Measurements from ENCODE around the gene NSG1. TPM values are rescaled to one million over a fixed set of nuclear protein-coding genes. Genes with fewer than 3 reads are reported as not detected.
A peak's percentile ranks its signal among the peaks of the same experiment; 100 is the strongest.

Gene NSG1
- total and polyA plus RNA-seq, 4 donors = 0.58 to 1.5 (median 0.78) TPM; not detected in 1

DNA sequence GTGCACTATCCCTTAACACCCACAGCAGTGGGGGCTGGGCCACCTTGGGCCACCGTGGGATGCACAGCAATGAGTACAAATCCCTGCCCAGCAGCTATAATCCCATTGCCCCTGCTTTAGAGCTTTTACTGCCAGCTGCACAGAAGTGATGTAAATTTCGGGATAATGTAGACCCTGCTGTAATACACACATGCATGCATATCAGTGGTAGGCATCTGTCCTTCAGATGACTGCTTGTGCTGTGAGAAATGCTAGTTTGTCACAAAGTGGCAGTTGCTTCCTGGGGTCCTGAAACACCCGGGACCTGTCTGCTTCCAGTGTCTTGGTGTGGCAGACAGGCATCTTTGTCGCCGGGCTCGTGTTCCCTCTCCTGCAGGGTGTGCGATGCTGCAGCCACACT is 14.1 kb downstream of the NSG1 start:
- ATAC-seq (ENCODE audit: low FRiP score) (no peak), DNase-seq (peak in 1 of 2 donors; percentile 23)
- WGBS, 2 donors = 79 to 80% methylated on average over 7 of the region's 7 CpGs
- H3K27ac ChIP-seq (ENCODE audit: low read depth in 1 of 2, low read length in 2 of 2) = no peak overlapping the region
- peaks cover 3% of the 10 kb centered on the region for H3K9me3 ChIP-seq (ENCODE audit: control insufficient read depth, low read length)
- no peaks in the 10 kb centered on the region for H3K4me1 ChIP-seq (ENCODE audit: control insufficient read depth in 1 of 2, insufficient read depth in 2 of 2, low read length in 2 of 2)
- intact Hi-C loops (cut with DNase I) = no loop called here
- no peak overlapping the region for H3K4me3 ChIP-seq (ENCODE audit: low read length in 2 of 2)
- no peaks in the 10 kb centered on the region for H3K36me3 ChIP-seq (ENCODE audit: control insufficient read depth in 1 of 2, insufficient read depth in 2 of 2, low read length in 1 of 2)
- H3K27me3 ChIP-seq (ENCODE audit: control insufficient read depth in 1 of 2, insufficient read depth in 2 of 2, low read length in 1 of 2) = peaks cover 0 to 2% of the 10 kb centered on the region in 2 donors

DNA sequence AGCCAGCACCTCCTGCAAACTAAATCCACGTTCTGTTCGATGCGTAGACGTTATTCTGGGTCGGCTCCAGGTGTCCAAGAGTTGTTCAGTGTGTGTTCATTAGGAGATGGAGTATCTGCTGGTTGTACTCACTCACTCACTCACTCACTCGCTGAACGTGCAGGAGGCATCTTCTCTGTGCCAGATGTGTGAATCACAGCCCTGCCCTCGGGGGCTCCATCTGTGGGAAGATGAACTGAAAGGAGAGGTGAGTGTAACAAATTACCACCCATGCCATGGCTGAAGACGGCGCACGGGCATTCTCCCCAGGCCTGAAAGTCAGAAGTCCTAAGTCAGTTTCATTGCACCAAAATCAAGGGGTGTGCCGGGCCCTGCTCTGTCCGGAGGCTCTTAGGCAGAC is 16.1 kb downstream of the NSG1 start:
- no peak overlapping the region for H3K4me3 ChIP-seq (ENCODE audit: low read length in 2 of 2)
- H3K9me3 ChIP-seq (ENCODE audit: control insufficient read depth, low read length) = peaks cover 3% of the 10 kb centered on the region
- WGBS, 2 donors = 71 to 72% methylated on average over 13 of the region's 13 CpGs
- intact Hi-C loops (cut with DNase I) = no loop called here
- H3K27me3 ChIP-seq (ENCODE audit: control insufficient read depth in 1 of 2, insufficient read depth in 2 of 2, low read length in 1 of 2) = no peaks in the 10 kb centered on the region
- no peak overlapping the region for H3K27ac ChIP-seq (ENCODE audit: low read depth in 1 of 2, low read length in 2 of 2)
- no peak for ATAC-seq (ENCODE audit: low FRiP score)
- H3K36me3 ChIP-seq (ENCODE audit: control insufficient read depth in 1 of 2, insufficient read depth in 2 of 2, low read length in 1 of 2) = no peaks in the 10 kb centered on the region
- no peaks in the 10 kb centered on the region for H3K4me1 ChIP-seq (ENCODE audit: control insufficient read depth in 1 of 2, insufficient read depth in 2 of 2, low read length in 2 of 2)
- no peak for DNase-seq

DNA sequence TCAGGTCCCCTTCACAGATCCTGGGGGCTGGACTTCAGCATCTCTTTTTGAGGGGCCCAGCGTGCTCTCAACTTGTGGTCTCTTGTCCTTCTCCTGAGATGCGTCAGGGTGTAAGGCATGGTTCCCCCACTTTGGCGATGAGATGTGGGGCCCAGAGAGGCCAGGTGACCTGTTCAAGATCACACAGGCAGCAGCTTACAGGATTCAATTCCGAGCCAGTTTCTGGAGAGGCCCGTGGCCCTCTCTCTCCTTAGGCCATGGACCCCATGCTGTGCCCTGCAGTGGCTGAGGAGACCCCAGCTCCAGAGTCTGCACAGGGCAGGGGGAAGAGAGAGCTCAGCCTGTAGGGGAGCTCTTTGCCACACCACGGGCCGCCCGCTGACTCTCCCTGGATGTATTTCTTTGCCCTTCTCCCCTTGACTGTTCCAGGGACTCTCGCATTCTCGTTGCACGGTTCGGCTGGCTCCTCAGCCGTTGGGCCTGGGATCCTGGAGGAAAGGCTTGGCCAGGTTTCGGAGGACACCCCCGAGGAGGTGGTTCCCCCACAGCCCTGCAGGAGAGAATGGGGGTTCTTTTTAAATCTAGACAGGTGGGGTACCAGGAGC is 18.6 kb downstream of the NSG1 start:
- intact Hi-C loops (cut with DNase I) = no loop called here
- peak; percentile 19 to 51 for DNase-seq
- no peak overlapping the region for H3K4me3 ChIP-seq (ENCODE audit: low read length in 2 of 2)
- H3K4me1 ChIP-seq (ENCODE audit: control insufficient read depth in 1 of 2, insufficient read depth in 2 of 2, low read length in 2 of 2) = no peaks in the 10 kb centered on the region
- WGBS, 2 donors = 87 to 88% methylated on average over 15 of the region's 15 CpGs
- H3K27me3 ChIP-seq (ENCODE audit: control insufficient read depth in 1 of 2, insufficient read depth in 2 of 2, low read length in 1 of 2) = no peaks in the 10 kb centered on the region
- no peaks in the 10 kb centered on the region for H3K36me3 ChIP-seq (ENCODE audit: control insufficient read depth in 1 of 2, insufficient read depth in 2 of 2, low read length in 1 of 2)
- ATAC-seq (ENCODE audit: low FRiP score) = no peak
- no peak overlapping the region for H3K27ac ChIP-seq (ENCODE audit: low read depth in 1 of 2, low read length in 2 of 2)
- H3K9me3 ChIP-seq (ENCODE audit: control insufficient read depth, low read length) = peaks cover 3% of the 10 kb centered on the region

DNA sequence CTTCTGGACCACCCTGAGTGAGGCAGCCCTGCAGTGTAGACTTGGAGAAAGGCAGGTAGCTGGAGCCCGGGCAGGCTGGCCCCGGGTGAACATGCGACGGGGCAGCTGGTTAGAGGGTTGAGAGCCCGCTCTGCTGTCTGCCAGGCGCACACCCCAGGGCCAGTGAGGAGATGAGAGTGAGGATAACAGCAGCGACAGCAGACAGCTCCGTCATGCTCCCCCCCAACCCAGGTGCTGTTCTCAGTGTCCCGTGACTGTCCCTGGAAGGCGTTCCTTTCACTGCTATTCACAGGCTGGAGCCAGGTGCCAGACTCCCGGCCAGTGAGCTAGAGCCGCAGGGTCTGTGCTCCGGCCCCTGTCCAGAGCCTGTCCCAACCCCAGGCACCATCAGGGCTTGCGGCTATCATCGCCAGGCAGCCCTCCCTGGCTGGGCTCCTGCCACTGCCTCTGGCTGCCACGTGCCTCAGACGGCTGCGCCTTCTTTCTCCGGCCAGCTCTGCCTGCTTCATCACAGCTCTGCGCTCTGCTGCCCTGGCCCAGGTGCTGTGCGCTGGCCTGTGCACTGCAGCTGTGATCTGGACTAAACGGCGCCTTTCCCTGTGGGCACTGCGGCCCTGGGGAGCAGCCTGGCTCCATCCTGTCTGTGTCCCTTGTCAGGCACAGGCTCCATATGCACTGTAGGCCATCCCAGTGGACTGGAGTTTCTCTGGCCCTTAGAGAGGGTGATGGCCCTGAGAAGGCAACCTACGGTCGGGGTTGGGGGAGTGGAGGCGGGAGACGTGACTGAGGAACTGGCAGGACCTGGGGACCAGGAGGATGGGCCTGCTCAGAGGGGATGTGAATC is 19.8 kb downstream of the NSG1 start:
- 73 to 77% methylated on average over 28 of the region's 28 CpGs for WGBS, 2 donors
- H3K27me3 ChIP-seq (ENCODE audit: control insufficient read depth in 1 of 2, insufficient read depth in 2 of 2, low read length in 1 of 2) = no peaks in the 10 kb centered on the region
- ATAC-seq (ENCODE audit: low FRiP score) = no peak

DNA sequence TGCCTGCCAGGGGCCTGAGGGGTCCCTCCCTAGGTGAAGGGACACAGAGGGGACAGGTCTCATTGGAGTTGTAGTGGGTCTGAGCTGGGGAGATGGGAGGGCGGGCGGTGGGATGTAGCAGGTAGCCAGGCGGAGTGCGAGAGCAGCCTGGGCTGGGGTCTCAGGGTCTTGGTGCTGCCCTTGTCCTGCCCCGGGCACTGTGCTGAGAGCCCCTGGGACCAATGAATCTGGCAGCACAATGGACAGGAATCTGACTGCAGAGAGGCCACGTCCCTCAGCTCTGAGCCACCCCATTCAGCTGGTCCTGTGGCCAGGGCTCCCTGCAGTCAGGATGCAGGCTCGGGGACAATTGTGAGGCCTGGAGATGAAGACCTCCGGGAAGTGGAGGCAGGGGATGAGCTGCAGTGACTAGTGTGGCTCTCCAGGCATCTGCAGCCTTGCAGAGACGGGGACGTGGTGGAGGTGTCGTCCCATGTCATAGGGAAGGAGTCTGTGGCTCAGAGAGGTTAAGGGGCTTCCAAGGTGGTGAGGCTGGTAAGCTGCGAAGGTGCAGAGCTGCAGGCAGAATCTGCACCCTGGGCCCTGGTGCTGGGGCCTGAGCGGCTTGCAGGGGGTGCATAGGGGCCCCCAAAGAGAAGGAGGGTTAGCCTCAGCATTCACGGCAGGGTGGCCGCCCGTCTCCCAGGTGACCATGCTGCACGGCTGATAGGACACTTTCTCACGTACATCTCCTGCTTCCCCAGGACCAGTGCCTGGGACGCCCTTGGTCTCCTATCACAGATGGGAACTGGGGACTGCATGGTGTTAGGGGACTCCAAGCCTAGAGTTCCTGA is 20.6 kb downstream of the NSG1 start:
- no peaks in the 10 kb centered on the region for H3K27me3 ChIP-seq (ENCODE audit: control insufficient read depth in 1 of 2, insufficient read depth in 2 of 2, low read length in 1 of 2)
- no peaks in the 10 kb centered on the region for H3K4me1 ChIP-seq (ENCODE audit: control insufficient read depth in 1 of 2, insufficient read depth in 2 of 2, low read length in 2 of 2)
- no peaks in the 10 kb centered on the region for H3K9me3 ChIP-seq (ENCODE audit: control insufficient read depth, low read length)
- ATAC-seq (ENCODE audit: low FRiP score) = no peak
- no peak overlapping the region for H3K4me3 ChIP-seq (ENCODE audit: low read length in 2 of 2)
- DNase-seq = peak in 1 of 2 donors; percentile 33
- WGBS, 2 donors = 64 to 66% methylated on average over 19 of the region's 19 CpGs
- no peaks in the 10 kb centered on the region for H3K36me3 ChIP-seq (ENCODE audit: control insufficient read depth in 1 of 2, insufficient read depth in 2 of 2, low read length in 1 of 2)
- intact Hi-C loops (cut with DNase I) = no loop called here
- H3K27ac ChIP-seq (ENCODE audit: low read depth in 1 of 2, low read length in 2 of 2) = no peak overlapping the region

More for the DNA sequence above, 19.8 kb downstream of the NSG1 start:
- H3K4me3 ChIP-seq (ENCODE audit: low read length in 2 of 2) = no peak overlapping the region
- no peaks in the 10 kb centered on the region for H3K9me3 ChIP-seq (ENCODE audit: control insufficient read depth, low read length)
- H3K4me1 ChIP-seq (ENCODE audit: control insufficient read depth in 1 of 2, insufficient read depth in 2 of 2, low read length in 2 of 2) = no peaks in the 10 kb centered on the region
- no peaks in the 10 kb centered on the region for H3K36me3 ChIP-seq (ENCODE audit: control insufficient read depth in 1 of 2, insufficient read depth in 2 of 2, low read length in 1 of 2)
- peak in 1 of 2 donors; percentile 22 for DNase-seq
- intact Hi-C loops (cut with DNase I) = no loop called here
- no peak overlapping the region for H3K27ac ChIP-seq (ENCODE audit: low read depth in 1 of 2, low read length in 2 of 2)

DNA sequence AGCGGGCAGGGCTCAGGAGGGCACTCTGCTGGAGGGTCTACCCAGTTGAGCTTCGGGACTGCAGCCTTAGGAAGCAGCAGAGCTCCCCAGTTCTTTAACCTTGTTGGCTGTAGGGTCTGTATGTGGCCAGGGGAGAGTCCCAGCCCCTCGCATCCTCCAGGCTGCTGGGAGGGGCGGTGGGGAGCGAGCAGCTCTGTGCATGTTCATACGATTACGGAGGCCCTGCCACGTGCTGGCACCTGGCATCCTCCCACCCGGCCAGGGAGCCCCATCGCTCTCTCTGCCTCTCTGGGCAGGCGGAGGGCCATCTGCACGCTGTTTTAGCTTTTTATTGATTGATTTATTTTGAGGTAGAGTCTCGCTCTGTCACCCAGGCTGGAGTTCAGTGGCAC is 21.2 kb downstream of the NSG1 start:
- no peaks in the 10 kb centered on the region for H3K27me3 ChIP-seq (ENCODE audit: control insufficient read depth in 1 of 2, insufficient read depth in 2 of 2, low read length in 1 of 2)

DNA sequence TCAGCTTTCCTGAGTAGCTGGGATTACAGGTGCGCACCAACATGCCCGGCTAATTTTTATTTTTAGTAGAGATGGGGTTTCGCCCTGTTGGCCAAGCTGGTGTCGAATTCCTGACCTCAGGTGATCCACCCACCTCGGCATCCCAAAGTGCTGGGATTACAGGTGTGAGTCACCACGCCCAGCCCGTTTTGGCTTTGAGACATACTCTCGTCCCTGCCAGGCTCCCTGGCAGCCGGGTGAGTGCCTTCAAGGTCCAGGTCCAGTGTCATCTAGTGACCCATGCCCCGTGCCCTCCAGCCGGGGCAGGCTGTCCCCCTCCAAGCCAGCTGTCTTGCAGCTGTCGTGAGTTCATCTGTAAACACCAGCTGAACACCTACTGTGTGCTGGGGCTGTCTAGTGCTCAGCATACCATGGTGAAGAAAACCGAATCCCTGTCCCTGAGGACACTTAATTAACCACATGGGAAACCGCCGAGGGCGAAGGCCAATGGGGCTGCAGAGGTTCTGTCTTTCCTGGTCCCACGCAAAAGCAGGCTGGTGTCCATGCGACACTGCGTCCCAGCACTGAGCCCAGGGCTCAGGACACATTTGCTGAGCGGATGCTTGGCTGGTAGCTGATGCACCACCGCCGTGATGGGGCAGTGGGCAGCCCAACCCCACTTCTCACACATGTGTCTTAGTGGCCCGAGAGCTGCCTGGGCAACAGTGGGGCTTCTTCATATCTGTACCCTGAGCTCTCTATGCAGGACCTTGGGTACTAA is 21.9 kb downstream of the NSG1 start:
- Histone ChIP-seq H3K4me1 (ENCODE audit: control insufficient read depth in 1 of 2, insufficient read depth in 2 of 2, low read length in 2 of 2) (no peaks in the 10 kb centered on the region), H3K36me3 (ENCODE audit: control insufficient read depth in 1 of 2, insufficient read depth in 2 of 2, low read length in 1 of 2) (no peaks in the 10 kb centered on the region), H3K27me3 (ENCODE audit: control insufficient read depth in 1 of 2, insufficient read depth in 2 of 2, low read length in 1 of 2) (no peaks in the 10 kb centered on the region), H3K4me3 (ENCODE audit: low read length in 2 of 2) (no peak overlapping the region), H3K9me3 (ENCODE audit: control insufficient read depth, low read length) (no peaks in the 10 kb centered on the region), H3K27ac (ENCODE audit: low read depth in 1 of 2, low read length in 2 of 2) (no peak overlapping the region)
- DNase-seq (peak; percentile 33 to 67), ATAC-seq (ENCODE audit: low FRiP score) (no peak)
- WGBS, 2 donors = 72% methylated on average over 23 of the region's 23 CpGs
- intact Hi-C loops (cut with DNase I) = no loop called here

More for the DNA sequence above, 21.2 kb downstream of the NSG1 start:
- DNase-seq (peak; percentile 23 to 63), ATAC-seq (ENCODE audit: low FRiP score) (no peak)
- Histone ChIP-seq H3K9me3 (ENCODE audit: control insufficient read depth, low read length) (no peaks in the 10 kb centered on the region), H3K36me3 (ENCODE audit: control insufficient read depth in 1 of 2, insufficient read depth in 2 of 2, low read length in 1 of 2) (no peaks in the 10 kb centered on the region), H3K27ac (ENCODE audit: low read depth in 1 of 2, low read length in 2 of 2) (no peak overlapping the region), H3K4me3 (ENCODE audit: low read length in 2 of 2) (no peak overlapping the region), H3K4me1 (ENCODE audit: control insufficient read depth in 1 of 2, insufficient read depth in 2 of 2, low read length in 2 of 2) (no peaks in the 10 kb centered on the region)
- intact Hi-C loops (cut with DNase I) = no loop called here
- 60 to 65% methylated on average over 13 of the region's 13 CpGs for WGBS, 2 donors

DNA sequence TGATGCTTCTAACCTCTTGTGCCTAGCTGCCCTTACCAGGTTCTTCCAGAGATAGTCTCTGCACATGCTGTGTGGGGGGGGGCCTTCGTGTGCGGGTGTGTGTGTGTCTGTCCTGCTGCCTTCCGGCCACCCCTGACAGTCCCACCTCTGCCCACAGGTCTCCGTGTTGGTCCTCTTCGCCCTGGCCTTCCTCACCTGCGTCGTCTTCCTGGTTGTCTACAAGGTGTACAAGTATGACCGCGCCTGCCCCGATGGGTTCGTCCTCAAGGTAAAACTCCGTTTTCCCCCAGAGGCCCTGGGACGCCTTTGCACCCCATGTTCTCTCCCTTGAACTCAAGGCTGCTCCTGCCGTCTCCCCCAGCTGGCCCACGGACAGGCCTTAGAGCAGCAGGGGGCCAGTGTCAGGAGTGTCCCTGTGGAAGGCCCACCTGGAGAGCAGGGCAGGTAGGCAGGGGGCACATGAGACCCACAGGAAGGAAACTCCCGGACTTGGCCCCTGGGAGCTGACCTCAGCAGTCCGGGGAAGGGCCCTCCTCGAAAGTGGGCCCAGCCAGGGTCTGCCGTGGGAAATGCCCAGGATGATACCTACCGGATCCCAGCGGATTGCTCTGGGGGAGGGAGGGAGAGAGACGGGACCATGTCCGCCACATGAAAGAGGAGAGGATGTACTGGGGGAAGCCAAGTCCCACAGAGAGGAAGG is 22.7 kb downstream of the NSG1 start:
- no peaks in the 10 kb centered on the region for H3K27me3 ChIP-seq (ENCODE audit: control insufficient read depth in 1 of 2, insufficient read depth in 2 of 2, low read length in 1 of 2)
- no peak overlapping the region for H3K27ac ChIP-seq (ENCODE audit: low read depth in 1 of 2, low read length in 2 of 2)
- H3K9me3 ChIP-seq (ENCODE audit: control insufficient read depth, low read length) = no peaks in the 10 kb centered on the region
- 85 to 87% methylated on average over 21 to 23 of the region's 23 CpGs for WGBS, 2 donors
- intact Hi-C loops (cut with DNase I) = no loop called here
- DNase-seq (peak; percentile 40 to 74), ATAC-seq (ENCODE audit: low FRiP score) (no peak)
- no peaks in the 10 kb centered on the region for H3K4me1 ChIP-seq (ENCODE audit: control insufficient read depth in 1 of 2, insufficient read depth in 2 of 2, low read length in 2 of 2)
- H3K36me3 ChIP-seq (ENCODE audit: control insufficient read depth in 1 of 2, insufficient read depth in 2 of 2, low read length in 1 of 2) = no peaks in the 10 kb centered on the region
- no peak overlapping the region for H3K4me3 ChIP-seq (ENCODE audit: low read length in 2 of 2)

Data from aorta (tissue), 5 donors.